RWPE2 (cell line): ENCODE measurements around the gene NANOS1.
A peak's percentile ranks its signal among the peaks of the same experiment; 100 is the strongest.
"Not testable (repeated sequence)": the region's sequence is repeated elsewhere in the genome, so short reads cannot be mapped to it uniquely, and the experiment has no call there.

Source experiments
- ATAC-seq: fragments of 200-7000 bp; cut with Tn5 transposase; 3 replicates; pipeline ENCODE4 v1.9.1; 2021; ENCODE audit warnings: low read depth
- DNase-seq: peaks from one replicate; pipeline ENCODE4 v3.0.0-alpha.2; 2020; ENCODE audit warnings: low spot score
- H3K27ac ChIP-seq: fragments of 450-650 bp; 2 replicates; pipeline ENCODE4 v1.5.1; 2017; ENCODE audit warnings: mild to moderate bottlenecking; ENCODE audit not compliant: poor library complexity, severe bottlenecking
- H3K27me3 ChIP-seq: fragments of 250-450 bp; sonication (Bioruptor Pico); 2 replicates; pipeline ENCODE4 v1.5.1; 2021; ENCODE audit warnings: mild to moderate bottlenecking, moderate library complexity; ENCODE audit not compliant: insufficient read depth, poor library complexity, severe bottlenecking
- H3K36me3 ChIP-seq: fragments of 250-450 bp; sonication (Bioruptor Pico); 2 replicates; pipeline ENCODE4 v1.5.1; 2020; ENCODE audit warnings: low read depth, mild to moderate bottlenecking, moderate library complexity
- H3K4me1 ChIP-seq: fragments of 250-450 bp; sonication (Bioruptor Pico); 2 replicates; pipeline ENCODE4 v1.5.1; 2021; ENCODE audit warnings: mild to moderate bottlenecking, moderate library complexity; ENCODE audit not compliant: insufficient read depth, poor library complexity, severe bottlenecking
- H3K4me3 ChIP-seq: fragments of 250-450 bp; sonication (Bioruptor Pico); 2 replicates; pipeline ENCODE4 v1.5.1; 2021; ENCODE audit warnings: mild to moderate bottlenecking, moderate library complexity; ENCODE audit not compliant: severe bottlenecking
- H3K9me3 ChIP-seq: fragments of 250-450 bp; sonication (Bioruptor Pico); 2 replicates; pipeline ENCODE4 v1.5.1; 2021; ENCODE audit warnings: mild to moderate bottlenecking, moderate library complexity; ENCODE audit not compliant: severe bottlenecking
- TF ChIP-seq, protein P1 (sequence below): fragments of 450-650 bp; IDR thresholded peaks from one replicate; pipeline ENCODE4 v1.5.1; 2017; ENCODE audit warnings: mild to moderate bottlenecking, moderate library complexity; ENCODE audit not compliant: poor library complexity, severe bottlenecking

Gene NANOS1

DNA sequence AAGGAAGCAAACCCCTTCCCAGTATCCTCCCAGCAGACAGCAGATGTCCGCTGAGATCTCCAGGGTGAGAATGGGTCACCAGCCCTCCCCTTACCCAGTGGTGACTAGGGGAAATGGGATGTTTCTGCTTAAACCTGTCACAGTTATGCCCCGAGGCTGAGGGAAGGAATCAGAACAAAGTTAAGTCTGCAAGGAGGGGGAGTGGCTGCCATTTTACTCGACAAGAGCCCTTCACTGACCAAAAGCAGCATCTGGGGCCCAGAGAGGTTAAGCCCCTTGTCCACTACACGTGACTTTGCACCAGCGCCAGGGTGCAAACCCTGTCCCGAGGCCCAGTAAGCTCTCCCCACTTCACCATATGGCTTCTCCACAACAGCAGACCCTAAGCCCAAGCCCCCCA, 4.6 kb upstream of the NANOS1 start:
- no peak for DNase-seq
- Histone ChIP-seq H3K4me1 (peaks cover 38% of the 10 kb centered on the region), H3K9me3 (no peaks in the 10 kb centered on the region), H3K36me3 (no peaks in the 10 kb centered on the region), H3K4me3 (no peak overlapping the region), H3K27me3 (no peaks in the 10 kb centered on the region), H3K27ac (peak overlapping the region; percentile 27)
- ATAC-seq, result no peak
- TF ChIP-seq, protein P1, sequence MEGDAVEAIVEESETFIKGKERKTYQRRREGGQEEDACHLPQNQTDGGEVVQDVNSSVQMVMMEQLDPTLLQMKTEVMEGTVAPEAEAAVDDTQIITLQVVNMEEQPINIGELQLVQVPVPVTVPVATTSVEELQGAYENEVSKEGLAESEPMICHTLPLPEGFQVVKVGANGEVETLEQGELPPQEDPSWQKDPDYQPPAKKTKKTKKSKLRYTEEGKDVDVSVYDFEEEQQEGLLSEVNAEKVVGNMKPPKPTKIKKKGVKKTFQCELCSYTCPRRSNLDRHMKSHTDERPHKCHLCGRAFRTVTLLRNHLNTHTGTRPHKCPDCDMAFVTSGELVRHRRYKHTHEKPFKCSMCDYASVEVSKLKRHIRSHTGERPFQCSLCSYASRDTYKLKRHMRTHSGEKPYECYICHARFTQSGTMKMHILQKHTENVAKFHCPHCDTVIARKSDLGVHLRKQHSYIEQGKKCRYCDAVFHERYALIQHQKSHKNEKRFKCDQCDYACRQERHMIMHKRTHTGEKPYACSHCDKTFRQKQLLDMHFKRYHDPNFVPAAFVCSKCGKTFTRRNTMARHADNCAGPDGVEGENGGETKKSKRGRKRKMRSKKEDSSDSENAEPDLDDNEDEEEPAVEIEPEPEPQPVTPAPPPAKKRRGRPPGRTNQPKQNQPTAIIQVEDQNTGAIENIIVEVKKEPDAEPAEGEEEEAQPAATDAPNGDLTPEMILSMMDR, result no peak

DNA sequence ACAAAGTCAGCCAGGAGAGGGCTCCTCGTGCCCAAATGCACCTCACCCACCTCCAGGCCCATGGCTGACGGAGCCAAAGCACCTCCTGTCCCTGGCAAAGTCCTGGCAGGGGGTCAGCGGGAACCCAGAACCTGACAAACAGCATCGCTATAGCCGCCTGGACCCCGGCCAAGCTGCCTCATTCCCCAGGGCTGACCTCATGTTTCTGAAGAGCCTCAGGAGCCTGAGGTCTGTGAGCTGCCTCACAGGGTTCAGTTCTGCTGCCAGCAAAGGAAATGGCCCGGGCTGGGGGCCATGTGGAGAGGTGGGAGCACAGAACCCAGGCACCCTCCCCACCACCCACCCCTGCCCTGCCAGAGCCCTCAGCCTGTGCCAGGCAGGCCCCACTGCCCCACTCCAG, 4.2 kb upstream of the NANOS1 start:
- DNase-seq (peak; percentile 77), ATAC-seq (peak; percentile 35)
- H3K36me3 ChIP-seq, result no peaks in the 10 kb centered on the region
- no peaks in the 10 kb centered on the region for H3K27me3 ChIP-seq
- peaks cover 35% of the 10 kb centered on the region for H3K4me1 ChIP-seq
- no peaks in the 10 kb centered on the region for H3K9me3 ChIP-seq
- H3K4me3 ChIP-seq, result no peak overlapping the region
- peak overlapping the region; percentile 27 for H3K27ac ChIP-seq
- TF ChIP-seq, protein P1, result no peak

DNA sequence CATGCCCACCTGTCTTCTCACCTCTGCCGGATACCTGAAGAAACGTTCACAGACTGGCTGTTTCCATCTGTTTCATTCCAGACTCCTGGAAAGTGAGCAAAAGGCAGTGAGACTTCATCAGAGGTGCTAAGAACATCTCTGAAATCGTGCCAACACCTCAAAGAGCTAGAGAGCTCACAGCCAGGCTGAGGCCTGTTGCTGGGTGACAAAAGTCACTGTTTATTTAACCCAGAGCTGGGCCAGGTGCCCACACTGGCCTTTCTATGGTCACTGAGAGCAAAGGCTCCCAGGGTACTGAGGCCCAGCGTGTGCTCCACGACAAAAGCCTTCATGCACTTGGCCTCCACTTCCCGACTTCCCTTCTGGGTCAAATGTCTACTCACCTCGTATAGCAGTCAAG, 3.7 kb upstream of the NANOS1 start:
- no peak overlapping the region for H3K4me3 ChIP-seq
- no peaks in the 10 kb centered on the region for H3K9me3 ChIP-seq
- no peaks in the 10 kb centered on the region for H3K27me3 ChIP-seq
- H3K36me3 ChIP-seq, result no peaks in the 10 kb centered on the region
- no peak for ATAC-seq
- H3K4me1 ChIP-seq, result peaks cover 31% of the 10 kb centered on the region
- TF ChIP-seq, protein P1, result no peak
- H3K27ac ChIP-seq, result peak overlapping the region; percentile 27
- no peak for DNase-seq

DNA sequence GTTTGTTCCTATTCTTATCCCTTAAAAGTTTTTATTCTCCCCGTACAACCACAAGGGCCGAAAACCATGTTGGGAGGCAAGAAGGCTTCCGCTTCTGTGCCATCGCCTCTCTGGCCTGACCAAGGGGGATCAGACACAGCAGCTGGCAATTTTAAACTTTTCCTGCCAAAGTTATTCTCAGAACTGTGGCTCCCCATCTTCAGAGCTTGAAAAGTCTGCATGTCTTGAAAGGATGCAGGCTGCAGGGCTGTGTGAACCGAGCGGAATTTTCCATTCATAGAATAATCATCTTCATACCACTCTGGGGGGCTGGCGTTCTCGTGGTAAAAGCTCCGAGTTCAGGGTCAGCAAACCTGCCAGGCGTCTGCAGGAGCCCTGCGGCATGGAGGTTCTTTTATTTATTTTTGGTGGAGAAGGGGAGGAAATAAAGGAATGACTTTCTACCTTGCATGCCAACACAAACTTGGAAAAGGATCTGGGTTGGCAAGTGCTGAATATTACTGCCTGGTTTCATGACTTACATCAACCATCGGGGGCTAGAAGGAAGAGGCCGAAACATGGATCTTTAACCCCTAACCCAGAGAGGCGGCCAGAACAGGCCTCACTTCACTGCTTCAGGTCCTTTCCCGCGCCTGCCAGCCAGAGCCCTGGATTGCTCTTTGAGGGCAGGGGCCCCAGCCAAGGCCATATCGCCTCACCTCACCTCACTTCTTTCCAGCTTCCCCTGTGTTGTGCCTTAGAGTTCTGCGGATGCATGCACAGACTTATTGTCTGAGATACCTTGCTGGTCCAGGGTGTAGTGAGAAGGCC, 3.0 kb upstream of the NANOS1 start:
- peaks cover 31% of the 10 kb centered on the region for H3K4me1 ChIP-seq
- H3K4me3 ChIP-seq, result no peak overlapping the region
- no peak for DNase-seq
- no peak for ATAC-seq
- no peak overlapping the region for H3K27ac ChIP-seq
- H3K27me3 ChIP-seq, result no peaks in the 10 kb centered on the region
- no peaks in the 10 kb centered on the region for H3K9me3 ChIP-seq
- H3K36me3 ChIP-seq, result no peaks in the 10 kb centered on the region
- TF ChIP-seq, protein P1, result no peak

DNA sequence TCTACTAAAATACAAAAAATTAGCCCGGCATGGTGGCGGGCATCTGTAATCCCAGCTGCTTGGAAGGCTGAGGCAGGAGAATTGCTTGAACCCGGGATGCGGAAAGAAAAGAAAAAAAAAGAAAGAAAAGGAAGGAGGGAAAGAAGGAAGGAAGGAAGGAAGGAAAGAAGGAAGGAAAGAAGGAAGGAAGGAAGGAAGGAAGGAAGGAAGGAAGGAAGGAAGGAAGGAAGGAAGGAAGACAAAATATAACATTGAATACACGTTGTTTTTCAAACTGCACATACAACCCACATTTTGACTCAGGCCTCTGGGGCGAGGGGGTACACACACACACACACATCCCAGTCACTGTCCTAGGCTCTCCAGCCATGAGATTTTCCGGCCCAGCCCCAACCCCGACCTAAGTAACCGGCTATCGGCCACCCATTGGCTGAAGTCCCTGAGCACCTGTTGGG, 1.0 kb upstream of the NANOS1 start:
- H3K27ac ChIP-seq, H3K4me3 ChIP-seq, DNase-seq, H3K27me3 ChIP-seq, H3K9me3 ChIP-seq, ATAC-seq: not testable (repeated sequence)
- peaks cover 12% of the 10 kb centered on the region for H3K36me3 ChIP-seq
- H3K4me1 ChIP-seq, result peaks cover 19% of the 10 kb centered on the region
